Activated naive CD8-positive, alpha-beta T cell treated with anti-CD3 and anti-CD28 coated beads, Interleukin-2, amount 50 U/mL, for 16 hours (primary cell): ENCODE results near the gene AHSP.
"Not testable (repeated sequence)": the region's sequence is repeated elsewhere in the genome, so short reads cannot be mapped to it uniquely, and the experiment has no call there.

Source experiments
- DNase-seq: peaks from one replicate; pipeline ENCODE4 v3.0.0-alpha.2; 2020; ENCODE audit warnings: low read depth, low spot score

Gene AHSP

DNA sequence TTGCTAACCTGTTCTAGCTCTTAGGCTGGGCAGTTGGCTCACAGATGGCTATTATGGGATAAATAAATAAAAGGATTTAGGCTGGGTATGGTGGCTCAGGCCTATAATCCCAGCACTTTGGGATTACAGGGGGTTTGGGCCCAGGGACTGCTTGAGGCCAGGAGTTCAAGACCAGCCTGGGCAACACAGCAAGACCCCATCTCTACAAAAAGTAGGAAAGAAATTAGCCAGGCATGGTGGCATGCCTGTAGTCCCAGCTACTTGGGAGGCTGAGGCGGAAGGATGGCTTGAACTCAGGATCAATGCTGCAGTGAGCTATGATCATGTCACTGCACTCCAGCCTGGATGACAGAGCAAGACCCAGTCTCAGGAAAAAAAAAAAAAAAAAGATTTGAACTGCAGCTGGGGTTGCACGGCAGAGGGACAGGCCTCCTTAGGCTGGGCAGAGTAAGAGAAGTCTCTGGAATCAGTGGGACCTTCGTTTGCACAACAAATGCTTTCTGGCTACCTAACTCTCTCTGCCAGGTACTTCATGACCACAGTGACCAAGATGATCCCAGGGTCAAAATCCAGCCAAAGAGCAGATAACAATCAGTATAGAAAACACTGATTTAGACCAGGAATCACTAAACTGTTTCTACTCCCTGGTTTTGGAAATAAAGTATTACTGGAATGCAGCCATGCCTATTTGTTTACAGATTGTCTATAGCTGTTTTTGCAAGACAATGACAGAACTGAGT lies 26.3 kb upstream of the AHSP start:
- DNase-seq: no peak

DNA sequence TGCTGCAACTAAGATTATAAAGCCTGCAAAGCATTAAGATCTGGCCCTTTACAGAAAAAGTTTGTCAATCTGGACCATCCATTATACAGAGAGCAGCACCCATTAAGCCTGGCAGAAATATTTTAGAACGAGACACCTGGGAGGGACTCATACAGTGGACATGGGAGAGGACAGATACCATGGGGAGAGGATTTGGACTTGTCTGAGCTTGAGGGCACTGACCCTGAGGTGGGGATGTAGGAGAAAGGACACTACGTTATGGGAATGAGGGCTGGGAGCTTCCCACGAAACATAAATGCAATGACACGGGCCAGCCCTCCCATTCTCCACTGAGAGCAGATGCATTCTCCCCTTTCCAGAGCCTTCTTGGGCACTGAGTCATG lies 25.7 kb upstream of the AHSP start:
- no peak for DNase-seq

DNA sequence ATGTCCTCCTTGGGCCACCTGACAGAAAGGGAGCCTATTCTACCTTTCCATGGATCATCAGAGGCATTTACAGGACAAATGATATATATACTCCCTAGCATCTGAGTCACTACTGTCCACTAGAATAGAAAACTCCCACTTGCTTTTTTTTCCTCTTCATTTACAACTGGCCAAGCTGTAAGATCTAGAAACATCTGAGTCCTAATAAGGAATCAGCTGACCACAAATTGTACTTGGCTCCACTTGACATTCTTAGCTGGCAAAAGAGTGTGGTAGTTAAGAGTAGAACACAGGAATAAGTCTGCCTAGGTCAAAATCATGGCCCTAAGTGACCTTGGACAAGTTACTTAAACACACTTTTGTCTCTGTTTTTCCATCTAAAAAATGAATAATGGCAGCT lies 24.7 kb upstream of the AHSP start:
- DNase-seq: no peak

DNA sequence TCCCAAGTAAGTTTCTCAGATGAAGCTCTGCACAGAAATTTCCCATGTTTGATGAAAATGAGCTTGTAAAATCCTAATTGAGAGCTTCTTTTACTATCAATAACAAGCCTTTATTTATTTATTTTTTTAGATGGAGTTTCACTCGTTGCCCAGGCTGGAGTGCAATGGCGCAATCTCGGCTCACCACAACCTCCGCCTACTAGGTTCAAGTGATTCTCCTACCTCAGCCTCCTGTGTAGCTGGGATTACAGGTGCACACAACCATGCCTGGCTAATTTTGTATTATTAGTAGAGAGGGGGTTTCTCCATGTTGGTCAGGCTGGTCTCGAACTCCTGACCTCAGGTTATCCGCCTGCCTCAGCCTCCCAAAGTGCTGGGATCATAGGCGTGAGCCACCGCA lies 24.1 kb upstream of the AHSP start:
- DNase-seq: not testable (repeated sequence)

DNA sequence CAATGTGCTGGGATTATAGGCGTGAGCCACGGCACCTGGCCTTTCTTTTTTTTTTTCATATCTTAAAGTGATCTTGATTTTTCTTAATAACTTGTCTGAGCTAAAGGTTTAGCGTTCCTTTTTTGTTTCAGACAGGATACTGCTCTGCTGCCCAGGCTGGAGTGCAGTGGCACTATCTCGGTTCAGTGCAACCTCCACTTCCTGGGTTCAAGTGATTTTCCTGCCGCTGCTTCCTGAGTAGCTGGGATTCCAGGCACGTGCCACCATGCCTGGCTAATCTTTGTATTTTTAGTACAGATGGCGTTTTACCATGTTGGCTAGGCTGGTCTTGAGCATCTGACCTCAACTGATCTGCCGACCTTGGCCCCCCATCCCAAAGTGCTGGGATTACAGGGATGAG lies 23.5 kb upstream of the AHSP start:
- DNase-seq: no peak

DNA sequence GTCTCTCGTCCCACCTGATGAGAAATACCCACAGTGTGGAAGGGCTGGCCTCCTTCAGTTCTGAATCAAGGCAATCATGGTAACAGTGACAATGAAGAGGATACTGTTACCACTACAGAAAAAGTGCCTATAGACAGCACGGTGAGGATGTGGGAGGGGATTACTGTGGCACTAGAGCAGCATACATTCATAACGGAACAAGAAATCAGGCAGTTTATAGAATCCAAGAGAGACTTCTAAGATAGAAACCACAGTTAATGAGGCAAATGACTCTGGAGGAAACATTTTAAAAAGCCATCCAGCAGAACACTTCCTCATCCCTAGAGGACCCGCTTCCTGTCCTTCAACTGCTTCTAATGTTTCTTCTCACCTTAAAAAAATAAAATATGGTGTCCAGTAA lies 22.2 kb upstream of the AHSP start:
- DNase-seq: no peak

DNA sequence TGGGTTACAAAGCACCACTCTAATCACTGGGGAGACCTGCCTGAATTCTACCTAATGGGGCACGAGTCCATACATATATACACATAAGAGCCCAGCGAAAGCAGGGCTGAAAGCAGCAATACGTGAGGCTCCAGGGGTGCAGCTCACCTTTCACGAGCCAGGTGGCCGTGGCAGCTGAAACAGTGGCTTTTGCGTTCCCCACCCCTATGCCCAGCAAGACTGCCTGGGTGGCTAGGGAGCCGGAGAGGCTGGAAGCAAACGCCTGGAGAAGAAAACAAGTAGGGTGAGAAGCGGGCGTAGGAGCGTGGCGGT lies 20.1 kb upstream of the AHSP start:
- no peak for DNase-seq

DNA sequence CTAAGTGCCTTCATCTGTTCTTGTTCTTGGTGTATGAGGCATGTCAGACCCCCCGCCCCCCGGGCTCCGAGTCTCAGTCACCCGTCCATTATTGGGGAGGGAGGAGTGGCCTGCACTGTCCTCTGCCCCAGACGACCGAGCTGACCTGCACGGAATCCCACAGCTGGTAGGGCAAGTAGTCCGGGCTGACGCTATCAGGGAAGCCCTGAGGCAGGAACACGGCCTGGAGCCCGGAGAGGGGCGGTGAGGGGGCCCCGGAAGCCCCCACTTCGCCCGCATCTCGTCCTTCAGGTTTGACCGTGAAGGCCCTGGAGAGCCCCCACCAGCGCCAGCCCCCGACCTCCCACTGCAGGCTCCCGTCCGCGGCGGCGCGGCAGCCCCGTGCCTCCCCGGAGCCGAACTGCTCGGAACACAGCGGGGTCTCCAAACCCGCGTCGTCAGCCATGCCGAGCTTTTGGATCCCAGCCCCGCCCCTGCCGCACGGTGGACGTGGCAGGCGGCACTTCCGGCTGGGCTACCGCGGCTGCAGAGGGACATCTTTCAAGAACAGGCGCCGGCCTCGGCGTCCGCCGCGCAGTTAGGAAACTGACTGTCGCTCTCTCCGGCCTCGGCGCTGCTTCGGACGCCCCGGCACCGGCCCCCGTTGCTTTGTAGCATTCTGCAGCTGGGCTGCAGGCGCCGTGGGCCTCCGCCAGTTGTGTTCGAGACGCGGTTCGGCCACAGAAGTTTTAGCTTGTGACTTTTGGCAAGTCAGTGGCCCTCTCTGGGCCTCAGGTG lies 19.6 kb upstream of the AHSP start, which contains the start of gene RUSF1:
RUSF1 (minus strand) TSS at position 463 of the 777 bp plus-strand sequence; CDS start at position 445, 18 bp downstream.
- DNase-seq: peak; percentile 77

DNA sequence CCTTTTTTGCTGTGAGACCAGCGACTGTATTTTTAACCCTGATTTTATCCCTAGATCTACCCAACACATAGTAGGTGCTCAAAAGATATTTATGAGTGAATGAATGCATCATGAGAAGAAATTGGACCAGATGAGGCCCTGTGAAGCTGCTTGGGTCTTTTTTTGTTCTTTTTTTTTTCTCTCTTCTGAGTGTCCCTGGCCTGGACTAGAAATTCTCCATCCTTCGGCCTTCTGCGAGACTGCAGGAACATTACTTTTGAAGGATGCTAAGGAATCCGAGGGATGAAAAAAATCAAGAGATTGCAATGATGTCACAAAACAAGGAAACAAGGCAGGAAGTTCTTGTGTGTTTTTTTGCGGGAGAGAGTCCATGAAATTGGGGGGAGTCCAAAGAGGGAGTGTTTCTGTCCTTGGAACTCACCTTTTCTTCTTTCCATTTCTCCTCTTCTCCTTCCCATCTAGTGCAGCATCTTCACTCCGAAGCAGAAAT lies 18.9 kb upstream of the AHSP start:
- no peak for DNase-seq

DNA sequence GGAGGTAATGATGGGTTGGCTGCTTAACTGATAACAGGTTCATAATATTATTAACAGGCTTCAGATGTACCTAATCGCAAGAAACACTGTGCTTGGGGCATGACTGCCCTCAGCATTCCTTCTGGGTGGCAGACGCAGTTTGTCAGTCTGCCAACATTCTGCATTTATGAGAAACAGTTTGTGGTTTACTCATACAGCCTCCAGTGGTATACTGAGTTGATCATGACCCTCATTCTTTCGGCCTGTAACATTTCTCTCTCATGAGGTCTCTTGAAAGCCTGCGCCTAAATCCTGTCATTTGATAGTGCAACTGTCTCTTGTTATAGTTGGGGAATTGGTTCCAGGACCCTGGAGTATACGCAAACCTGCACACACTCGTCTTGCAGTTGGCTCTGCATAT lies 14.6 kb upstream of the AHSP start:
- no peak for DNase-seq

DNA sequence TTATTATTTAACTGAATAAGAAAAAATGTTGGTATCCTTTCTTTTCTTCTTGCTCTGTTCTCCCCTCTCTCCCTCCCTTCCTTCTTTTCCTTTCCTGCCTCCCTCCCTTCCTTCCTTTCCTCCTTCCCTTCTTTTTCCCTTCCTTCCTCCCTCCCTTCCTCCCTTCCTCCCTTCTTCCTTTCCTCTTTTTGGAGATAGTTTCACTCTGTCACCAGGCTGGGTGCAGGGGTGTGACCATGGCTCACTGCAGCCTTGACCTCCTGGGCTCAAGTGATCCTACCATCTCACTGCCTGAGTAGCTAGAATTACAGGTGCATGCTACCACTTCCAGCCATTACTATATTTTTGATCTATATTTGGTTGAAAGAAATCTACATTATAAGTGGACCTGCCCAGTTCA lies 13.8 kb upstream of the AHSP start:
- no peak for DNase-seq

DNA sequence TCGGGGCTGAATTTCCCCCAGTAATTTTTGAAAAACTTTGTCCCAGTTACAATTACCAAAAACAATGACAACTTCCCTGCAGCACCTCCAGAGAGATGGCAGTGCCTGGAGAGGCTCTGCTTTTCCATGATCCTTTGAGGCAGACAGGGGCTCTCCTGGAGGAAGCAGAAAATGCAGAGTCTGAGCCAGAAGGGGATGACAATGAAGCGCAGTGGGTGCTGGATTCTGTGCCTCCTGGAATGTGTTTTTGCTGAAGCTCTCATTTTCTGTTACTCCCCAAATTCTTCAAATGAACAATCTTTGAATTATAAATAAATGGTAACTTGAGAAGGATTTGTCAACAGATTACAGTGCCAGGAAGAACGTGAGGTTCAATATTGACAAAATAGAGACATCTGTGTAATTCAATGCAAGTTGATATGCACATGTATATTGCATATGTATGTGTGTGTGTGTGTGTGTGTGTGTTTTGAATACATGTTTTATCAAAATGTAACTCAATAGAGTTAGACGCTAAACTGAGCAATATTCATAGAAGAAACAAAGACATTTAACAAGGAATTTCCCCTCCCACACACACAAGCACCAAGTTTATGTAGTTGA lies 9.8 kb upstream of the AHSP start:
- no peak for DNase-seq

DNA sequence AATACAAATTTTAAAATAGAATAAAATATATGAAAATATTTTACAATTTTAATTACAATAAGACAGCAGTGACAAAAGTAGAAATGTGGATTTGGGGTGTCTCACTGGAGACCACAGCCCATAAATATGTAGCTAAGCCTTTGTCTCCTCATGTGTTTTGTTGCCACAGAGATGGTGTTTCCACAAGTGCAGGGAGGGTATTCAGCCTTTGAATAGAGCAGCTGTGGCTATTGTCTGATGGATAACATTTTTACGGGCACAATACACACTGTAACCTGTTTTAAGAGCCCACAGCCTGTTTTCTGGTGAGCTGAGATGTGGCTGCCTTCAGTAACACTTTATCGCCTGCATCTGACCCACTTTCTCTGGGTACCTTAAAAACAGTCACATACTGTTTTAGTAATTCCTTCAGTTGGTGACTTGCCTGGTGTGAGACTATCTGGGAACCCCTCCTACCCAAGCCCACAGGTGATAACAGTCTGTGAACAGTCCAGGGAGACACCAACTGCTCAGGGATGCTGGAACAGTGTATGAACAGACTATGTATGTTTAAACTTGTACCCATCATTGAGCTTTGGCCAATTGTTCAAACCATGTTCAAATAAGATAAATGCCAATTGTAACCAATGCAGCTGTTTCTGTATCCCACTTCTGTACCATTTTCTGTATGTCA lies 7.8 kb upstream of the AHSP start:
- DNase-seq: no peak

DNA sequence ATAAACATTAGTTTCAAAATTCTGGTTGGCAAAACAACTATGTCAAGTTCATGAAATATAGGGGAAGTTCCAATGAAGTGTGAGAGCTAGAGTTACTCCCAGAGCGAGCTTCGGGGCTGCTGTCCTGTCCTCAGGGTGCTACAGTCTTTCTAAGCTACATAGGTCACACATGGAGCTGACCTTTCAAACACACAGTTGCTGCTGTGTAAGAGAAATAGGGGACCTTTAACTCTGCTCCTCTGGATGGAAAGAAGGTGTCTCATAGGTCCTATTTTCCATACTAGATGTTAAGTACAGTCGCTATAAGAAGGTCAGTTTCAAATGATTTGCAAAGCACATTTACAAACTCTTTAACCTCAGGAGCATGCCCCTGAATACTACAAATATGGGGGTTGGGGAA lies 6.3 kb upstream of the AHSP start:
- no peak for DNase-seq

DNA sequence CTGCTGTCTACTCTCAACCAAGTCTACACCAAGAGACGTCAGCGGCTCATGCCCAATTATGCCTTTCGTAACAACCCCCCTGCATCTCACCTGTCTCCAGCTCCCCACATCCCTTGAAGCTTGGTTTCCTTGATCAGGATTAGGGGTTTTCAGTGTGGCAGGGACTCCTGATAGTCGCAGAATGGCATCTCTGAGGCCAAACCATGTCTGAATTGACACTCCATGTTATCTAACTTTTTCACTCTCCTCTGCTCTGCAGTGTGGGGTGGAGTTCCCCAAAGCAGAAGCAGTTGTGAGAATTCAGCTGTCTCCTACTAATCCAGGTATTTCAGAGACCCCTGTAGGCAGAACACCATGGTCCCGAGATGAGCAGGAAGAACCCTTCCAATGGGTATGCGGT lies 5.6 kb upstream of the AHSP start:
- DNase-seq: no peak

DNA sequence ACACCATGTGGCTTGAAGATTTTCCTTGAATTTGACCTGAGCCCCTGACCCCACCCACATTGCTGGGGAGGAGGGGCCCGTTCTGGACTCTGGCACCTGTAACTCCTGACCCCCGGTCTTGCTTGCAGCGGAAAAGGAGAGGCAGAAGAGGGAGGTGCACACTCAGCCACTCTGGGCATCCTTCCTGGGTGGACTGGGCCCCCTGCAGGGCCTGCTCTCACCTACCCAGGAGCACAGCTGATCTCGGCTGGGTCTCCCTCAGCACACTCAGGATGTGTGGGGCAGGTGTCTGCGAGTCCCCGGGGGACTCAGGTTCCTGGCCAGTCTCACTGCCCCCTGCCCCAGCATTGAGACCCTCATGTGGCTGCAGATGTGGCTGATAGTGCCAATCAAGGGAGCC lies 3.9 kb upstream of the AHSP start:
- DNase-seq: not testable (repeated sequence)

DNA sequence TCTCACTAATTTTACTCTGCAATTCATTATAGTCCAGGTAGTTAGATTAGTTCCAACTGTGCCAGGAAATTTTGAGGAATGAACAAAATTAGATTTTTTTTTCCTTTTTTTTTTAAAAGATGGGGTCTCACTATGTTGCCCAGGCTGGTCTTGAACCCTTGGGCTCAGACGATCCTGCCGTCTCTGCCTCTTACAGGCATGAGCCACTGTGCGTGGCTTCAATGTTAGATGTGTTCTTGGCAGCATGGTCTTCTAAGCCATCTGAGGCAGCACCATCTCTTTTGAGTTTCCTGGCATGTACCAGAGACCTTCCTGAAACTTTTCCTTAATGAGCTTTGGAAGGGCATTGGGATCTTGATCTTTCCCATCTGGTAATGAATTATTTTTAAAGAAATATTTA lies 2.6 kb upstream of the AHSP start:
- DNase-seq: no peak

DNA sequence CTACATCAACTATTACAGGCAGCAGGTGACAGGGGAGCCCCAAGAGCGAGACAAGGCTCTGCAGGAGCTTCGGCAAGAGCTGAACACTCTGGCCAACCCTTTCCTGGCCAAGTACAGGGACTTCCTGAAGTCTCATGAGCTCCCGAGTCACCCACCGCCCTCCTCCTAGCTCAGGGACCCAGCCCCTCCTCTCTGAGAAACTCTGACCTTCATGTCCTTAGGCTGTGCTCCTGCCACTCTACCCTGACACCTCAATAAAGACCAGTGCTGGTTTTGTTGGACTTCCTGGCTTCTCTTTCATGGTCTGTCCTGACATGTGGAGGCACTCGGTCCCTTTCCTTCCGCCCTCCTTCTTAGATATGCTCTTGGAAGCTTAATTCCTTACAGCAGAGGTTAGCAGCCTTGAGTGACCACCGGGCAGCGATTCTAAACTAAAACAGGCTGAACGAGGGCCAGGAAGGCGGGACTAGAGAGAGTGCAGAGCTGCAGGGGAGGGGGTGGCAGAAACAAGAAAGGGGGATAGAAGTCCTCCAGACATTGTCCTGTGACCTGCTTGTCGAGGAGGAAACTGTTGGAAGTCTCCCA lies 915 bp downstream of the AHSP start:
- no peak for DNase-seq

DNA sequence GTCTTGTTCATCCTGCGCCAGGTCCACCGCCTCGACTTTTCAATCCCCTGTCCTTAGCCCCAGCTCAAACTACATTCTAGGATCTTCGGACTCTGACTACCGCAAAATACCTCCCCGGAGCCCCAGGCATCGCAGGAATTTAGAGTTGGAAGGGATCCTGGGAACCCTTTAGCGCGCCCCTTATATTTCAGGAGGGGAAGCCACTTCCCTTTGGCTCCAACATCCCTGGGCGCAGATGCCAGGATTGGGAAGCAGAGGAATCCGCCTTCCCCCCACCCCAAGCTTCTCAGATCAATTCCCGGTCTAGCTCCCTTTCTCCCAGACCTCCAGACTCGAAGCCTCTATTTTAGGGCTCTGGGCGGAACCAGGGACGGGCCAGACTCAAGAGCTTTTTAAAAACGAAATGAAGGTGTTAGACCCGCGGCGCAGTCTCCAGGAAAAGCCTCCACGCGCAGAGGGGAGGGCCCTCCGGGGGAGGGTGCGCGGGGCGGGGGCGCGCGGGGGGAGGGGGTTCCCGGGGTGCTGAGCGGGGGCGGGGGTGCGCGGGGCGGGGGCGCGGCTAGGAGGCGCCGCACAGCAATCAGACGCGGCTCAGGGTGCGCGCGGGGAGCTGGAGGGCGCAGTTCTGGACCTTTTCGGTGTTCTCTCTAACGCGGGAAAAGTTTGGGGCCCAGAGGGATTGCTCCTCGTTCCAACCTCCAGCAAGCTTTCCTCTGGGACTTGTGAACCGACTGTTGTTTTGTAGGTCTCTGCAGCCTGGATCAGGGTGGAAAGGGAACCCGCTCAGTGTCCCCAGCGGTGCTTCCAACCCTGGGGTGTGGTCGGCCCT lies 1.6 kb downstream of the AHSP start:
- DNase-seq: no peak

DNA sequence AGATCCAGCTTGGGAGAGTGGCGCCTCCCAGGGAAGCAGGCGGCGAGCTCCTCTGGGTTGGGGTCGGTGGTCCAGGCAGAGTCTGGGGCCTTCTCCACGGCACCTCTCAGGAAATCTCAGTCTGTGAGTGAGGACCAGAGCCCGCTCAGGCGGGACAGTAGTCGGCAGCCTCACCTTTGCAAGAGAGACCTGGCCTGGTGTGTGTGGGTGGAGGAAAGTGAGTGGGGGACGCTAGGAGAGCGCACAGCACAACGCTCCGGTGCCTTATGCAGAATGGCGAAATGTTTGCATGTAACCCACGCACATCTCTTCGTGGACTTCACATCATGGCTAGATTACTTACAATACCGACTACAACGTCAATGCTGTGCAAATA lies 2.2 kb downstream of the AHSP start:
- DNase-seq: no peak

DNA sequence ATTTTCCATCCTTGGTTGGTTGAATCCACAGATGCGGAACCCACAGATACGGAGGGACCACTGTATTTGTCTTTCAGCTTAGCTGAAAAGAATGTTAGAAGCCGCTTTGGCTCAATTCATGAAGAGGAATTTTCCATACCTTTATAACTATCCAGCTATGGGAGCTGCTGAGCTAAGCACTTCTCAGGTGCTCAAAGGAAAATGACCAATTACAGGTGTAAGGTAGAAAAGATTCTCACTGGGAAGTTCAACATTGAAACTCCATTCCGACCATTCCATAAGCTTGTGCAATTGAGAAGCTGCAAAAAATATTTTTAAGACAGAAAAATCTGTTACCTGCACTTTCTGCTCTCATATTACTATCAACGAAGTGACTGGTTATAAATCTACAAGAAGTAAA lies 2.7 kb downstream of the AHSP start:
- no peak for DNase-seq
